Measurements from ENCODE around the gene MACROH2A1.
A peak's percentile ranks its signal among the peaks of the same experiment; 100 is the strongest.

Gene MACROH2A1

GRCh38 chr5:135398855-135399793, at the start of gene MACROH2A1:
Gene MACROH2A1, minus strand, starts transcription at chr5:135399231. Its CDS starts 10,138 bp downstream, at chr5:135389093.
- peak; percentile 74 for DNase-seq (ENCODE audit: low spot score)

- DNase-seq (ENCODE audit: low spot score) = peak; percentile 63
Observed at GRCh38 chr5:135448071-135448739, 49.2 kb upstream of the MACROH2A1 start.

GRCh38 chr5:135447298-135447929, 48.4 kb upstream of the MACROH2A1 start, which contains the start of gene DCANP1:
Gene DCANP1, minus strand, starts transcription at chr5:135447348. Its CDS starts 240 bp downstream, at chr5:135447108.
- DNase-seq (ENCODE audit: low spot score) = no peak

GRCh38 chr5:135446615-135447014, 47.6 kb upstream of the MACROH2A1 start:
- DNase-seq (ENCODE audit: low spot score) = no peak

- no peak for DNase-seq (ENCODE audit: low spot score)
Observed at GRCh38 chr5:135446206-135446605, 47.2 kb upstream of the MACROH2A1 start.

- DNase-seq (ENCODE audit: low spot score) = peak; percentile 69
Observed at GRCh38 chr5:135445306-135445985, 46.4 kb upstream of the MACROH2A1 start.

- DNase-seq (ENCODE audit: low spot score) = no peak
Observed at GRCh38 chr5:135444881-135445280, 45.9 kb upstream of the MACROH2A1 start.

- no peak for DNase-seq (ENCODE audit: low spot score)
Observed at GRCh38 chr5:135444360-135444759, 45.3 kb upstream of the MACROH2A1 start.

- peak; percentile 87 for DNase-seq (ENCODE audit: low spot score)
Observed at GRCh38 chr5:135443161-135443960, 44.3 kb upstream of the MACROH2A1 start.

- DNase-seq (ENCODE audit: low spot score) = no peak
Observed at GRCh38 chr5:135442431-135443160, 43.6 kb upstream of the MACROH2A1 start.

- no peak for DNase-seq (ENCODE audit: low spot score)
Observed at GRCh38 chr5:135441919-135442318, 42.9 kb upstream of the MACROH2A1 start.

GRCh38 chr5:135441350-135441831, 42.4 kb upstream of the MACROH2A1 start:
- DNase-seq (ENCODE audit: low spot score) = no peak

GRCh38 chr5:135440916-135441315, 41.9 kb upstream of the MACROH2A1 start:
- no peak for DNase-seq (ENCODE audit: low spot score)

- no peak for DNase-seq (ENCODE audit: low spot score)
Observed at GRCh38 chr5:135439231-135440205, 40.5 kb upstream of the MACROH2A1 start.

GRCh38 chr5:135438636-135439221, 39.7 kb upstream of the MACROH2A1 start:
- DNase-seq (ENCODE audit: low spot score) = no peak

GRCh38 chr5:135437796-135438560, 38.9 kb upstream of the MACROH2A1 start:
- DNase-seq (ENCODE audit: low spot score) = peak; percentile 98

GRCh38 chr5:135437422-135437795, 38.4 kb upstream of the MACROH2A1 start:
- DNase-seq (ENCODE audit: low spot score) = no peak

- DNase-seq (ENCODE audit: low spot score) = no peak
Observed at GRCh38 chr5:135436951-135437418, 38.0 kb upstream of the MACROH2A1 start.

Data from cerebellar cortex (tissue), 1 donor.